Stomach smooth muscle (tissue), 2 donors: Measurements from ENCODE around the gene SHC1.
A peak's percentile ranks its signal among the peaks of the same experiment; 100 is the strongest.

ENCODE experiments used
- H3K27ac ChIP-seq: one replicate; pipeline ENCODE4 v1.7.0; 2013; ENCODE audit warnings: mild to moderate bottlenecking, low read length, inconsistent platforms
- H3K27me3 ChIP-seq, 2 donors: one replicate each; pipeline ENCODE4 v1.7.0; 2013; ENCODE audit warnings: low read length in 2 of 2; ENCODE audit not compliant: insufficient read depth in 2 of 2, control insufficient read depth in 1 of 2
- H3K36me3 ChIP-seq, 2 donors: one replicate each; pipeline ENCODE4 v1.7.0; 2013; ENCODE audit warnings: low read length in 2 of 2; ENCODE audit not compliant: control insufficient read depth in 2 of 2, insufficient read depth in 2 of 2
- H3K4me1 ChIP-seq: one replicate; pipeline ENCODE4 v1.7.0; 2013; ENCODE audit warnings: low read length; ENCODE audit not compliant: control insufficient read depth, insufficient read depth
- H3K4me3 ChIP-seq, 2 donors: one replicate each; pipeline ENCODE4 v1.7.0; 2013; ENCODE audit warnings: low read length in 2 of 2
- H3K9ac ChIP-seq, 2 donors: one replicate each; pipeline ENCODE4 v1.7.0; 2013; ENCODE audit warnings: low read length in 2 of 2, mild to moderate bottlenecking in 1 of 2
- H3K9me3 ChIP-seq, 2 donors: one replicate each; pipeline ENCODE4 v1.7.0; 2013; ENCODE audit warnings: low read length in 2 of 2; ENCODE audit not compliant: control insufficient read depth in 2 of 2
- donor health status: healthy.
- donor health status: Pancreatic carcinoma.

The SHC1 gene

GRCh38 chr1:155007251-155007828 lies 36.8 kb upstream of the SHC1 start:
- no peaks in the 10 kb centered on the region for H3K9me3 ChIP-seq
- H3K27me3 ChIP-seq = no peaks in the 10 kb centered on the region
- peak overlapping the region; percentile 48 to 55 for H3K9ac ChIP-seq
- no peaks in the 10 kb centered on the region for H3K36me3 ChIP-seq
- H3K27ac ChIP-seq = peak overlapping the region; percentile 94
- H3K4me3 ChIP-seq = peak overlapping the region in 1 of 2 donors; percentile 44
- peaks cover 63% of the 10 kb centered on the region for H3K4me1 ChIP-seq

GRCh38 chr1:155006601-155007101 lies 36.1 kb upstream of the SHC1 start:
- H3K4me1 ChIP-seq = peaks cover 56% of the 10 kb centered on the region

GRCh38 chr1:155005076-155006011 lies 34.8 kb upstream of the SHC1 start:
- Histone ChIP-seq H3K4me1 (peaks cover 54% of the 10 kb centered on the region), H3K27ac (peak overlapping the region; percentile 94), H3K9ac (peak overlapping the region; percentile 51 to 89), H3K36me3 (no peaks in the 10 kb centered on the region), H3K27me3 (no peaks in the 10 kb centered on the region), H3K4me3 (peak overlapping the region in 1 of 2 donors; percentile 94), H3K9me3 (no peaks in the 10 kb centered on the region)

More at GRCh38 chr1:155006601-155007101, 36.1 kb upstream of the SHC1 start:
- H3K9me3 ChIP-seq = no peaks in the 10 kb centered on the region
- no peaks in the 10 kb centered on the region for H3K36me3 ChIP-seq
- peak overlapping the region; percentile 94 for H3K27ac ChIP-seq
- no peaks in the 10 kb centered on the region for H3K27me3 ChIP-seq
- H3K4me3 ChIP-seq = no peak overlapping the region
- H3K9ac ChIP-seq = peak overlapping the region in 1 of 2 donors; percentile 5

GRCh38 chr1:155004352-155005075 lies 34.0 kb upstream of the SHC1 start:
- no peaks in the 10 kb centered on the region for H3K27me3 ChIP-seq
- peaks cover 60% of the 10 kb centered on the region for H3K4me1 ChIP-seq
- peak overlapping the region; percentile 76 to 89 for H3K9ac ChIP-seq
- H3K36me3 ChIP-seq = no peaks in the 10 kb centered on the region
- peak overlapping the region; percentile 94 to 95 for H3K4me3 ChIP-seq
- peak overlapping the region; percentile 94 for H3K27ac ChIP-seq
- no peaks in the 10 kb centered on the region for H3K9me3 ChIP-seq

GRCh38 chr1:155003766-155004351 lies 33.3 kb upstream of the SHC1 start:
- H3K9ac ChIP-seq = peak overlapping the region; percentile 89 to 95
- no peaks in the 10 kb centered on the region for H3K9me3 ChIP-seq
- H3K27me3 ChIP-seq = no peaks in the 10 kb centered on the region
- H3K4me3 ChIP-seq = peak overlapping the region; percentile 94 to 95
- peaks cover 65% of the 10 kb centered on the region for H3K4me1 ChIP-seq
- H3K36me3 ChIP-seq = no peaks in the 10 kb centered on the region
- H3K27ac ChIP-seq = peak overlapping the region; percentile 94

- Histone ChIP-seq H3K4me3 (peak overlapping the region; percentile 94 to 95), H3K36me3 (no peaks in the 10 kb centered on the region), H3K4me1 (peaks cover 63% of the 10 kb centered on the region), H3K9me3 (no peaks in the 10 kb centered on the region), H3K27ac (peak overlapping the region; percentile 94), H3K9ac (peak overlapping the region; percentile 89 to 95), H3K27me3 (no peaks in the 10 kb centered on the region)
Measured at GRCh38 chr1:155003227-155003765, 32.7 kb upstream of the SHC1 start.

- Histone ChIP-seq H3K9me3 (no peaks in the 10 kb centered on the region), H3K27me3 (no peaks in the 10 kb centered on the region), H3K36me3 (no peaks in the 10 kb centered on the region), H3K27ac (peak within 1 kb of the TSS; percentile 98), H3K4me1 (peaks cover 59% of the 10 kb centered on the region), H3K9ac (peak within 1 kb of the TSS; percentile 92 to 95), H3K4me3 (peak within 1 kb of the TSS; percentile 94 to 95)
Measured at GRCh38 chr1:155002464-155003226, 32.1 kb upstream of the SHC1 start, which contains the start of gene ZBTB7B. TSS of gene ZBTB7B (plus strand) at chr1:155002802. CDS start at chr1:155014661, 11,859 bp downstream.

- no peaks in the 10 kb centered on the region for H3K27me3 ChIP-seq
- no peaks in the 10 kb centered on the region for H3K36me3 ChIP-seq
- H3K9ac ChIP-seq = peak overlapping the region; percentile 90 to 92
- H3K9me3 ChIP-seq = no peaks in the 10 kb centered on the region
- H3K4me1 ChIP-seq = peaks cover 52% of the 10 kb centered on the region
- H3K4me3 ChIP-seq = peak overlapping the region; percentile 83 to 91
- H3K27ac ChIP-seq = peak overlapping the region; percentile 98
Measured at GRCh38 chr1:155001675-155002463, 31.3 kb upstream of the SHC1 start.

- Histone ChIP-seq H3K4me1 (peaks cover 46% of the 10 kb centered on the region), H3K4me3 (peak overlapping the region; percentile 83 to 91), H3K9ac (peak overlapping the region; percentile 90 to 92), H3K9me3 (no peaks in the 10 kb centered on the region), H3K27ac (peak overlapping the region; percentile 98), H3K36me3 (no peaks in the 10 kb centered on the region), H3K27me3 (no peaks in the 10 kb centered on the region)
Measured at GRCh38 chr1:155001425-155001674, 30.8 kb upstream of the SHC1 start.
